GM18909 (cell line): ENCODE measurements around the gene USP3.

Source experiments
- ATAC-seq: cut with Tn5 transposase; IDR thresholded peaks from one replicate; pipeline ENCODE4 v1.9.1; 2021; ENCODE audit warnings: mild to moderate bottlenecking; ENCODE audit not compliant: unreplicated experiment, poor library complexity

Gene USP3

GRCh38 chr15:63504247-63504978 is at the start of gene USP3:
USP3 (plus strand) TSS chr15:63504593; CDS start chr15:63504740, 147 bp downstream.
- peak; percentile 48 for ATAC-seq

- ATAC-seq, result no peak
These were observed 48.1 kb upstream of the USP3 start for GRCh38 chr15:63456258-63456657.

- ATAC-seq, result no peak
These were observed 47.0 kb upstream of the USP3 start for GRCh38 chr15:63457379-63457778.

- ATAC-seq, result no peak
These were observed 46.4 kb upstream of the USP3 start for GRCh38 chr15:63458026-63458425.

- no peak for ATAC-seq
These were observed 45.5 kb upstream of the USP3 start for GRCh38 chr15:63458794-63459395.

- no peak for ATAC-seq
These were observed 43.9 kb upstream of the USP3 start for GRCh38 chr15:63460210-63461155.

- no peak for ATAC-seq
These were observed 43.0 kb upstream of the USP3 start for GRCh38 chr15:63461230-63461985.

- no peak for ATAC-seq
These were observed 42.3 kb upstream of the USP3 start for GRCh38 chr15:63462088-63462487.

- ATAC-seq, result no peak
These were observed 41.4 kb upstream of the USP3 start for GRCh38 chr15:63463036-63463435.

GRCh38 chr15:63463793-63464192 is 40.6 kb upstream of the USP3 start:
- no peak for ATAC-seq

- ATAC-seq, result no peak
These were observed 39.3 kb upstream of the USP3 start for GRCh38 chr15:63465104-63465503.

- ATAC-seq, result peak; percentile 59
These were observed 37.8 kb upstream of the USP3 start for GRCh38 chr15:63466378-63467192.

GRCh38 chr15:63469190-63469589 is 35.2 kb upstream of the USP3 start:
- no peak for ATAC-seq

- ATAC-seq, result no peak
These were observed 34.4 kb upstream of the USP3 start for GRCh38 chr15:63469984-63470383.

- ATAC-seq, result no peak
These were observed 31.2 kb upstream of the USP3 start for GRCh38 chr15:63473007-63473748.

GRCh38 chr15:63473749-63473998 is 30.7 kb upstream of the USP3 start:
- peak; percentile 13 for ATAC-seq

GRCh38 chr15:63473999-63474809 is 30.2 kb upstream of the USP3 start:
- peak; percentile 56 for ATAC-seq

GRCh38 chr15:63474810-63475316 is 29.5 kb upstream of the USP3 start:
- ATAC-seq, result peak; percentile 68
